ENCODE measurements around the gene TECPR1.

The TECPR1 gene

GRCh38 chr7:98278408-98278807 is 26.4 kb upstream of the TECPR1 start:
- no peak overlapping the region for H3K4me3 ChIP-seq (ENCODE audit: low read depth, low read length)
- TF ChIP-seq CTCF (IDR thresholded peaks at IDR 0.05; ENCODE audit: control insufficient read depth, extremely low read depth, insufficient read depth): no peak
- no peak for DNase-seq (ENCODE audit: low read depth)

- DNase-seq (ENCODE audit: low read depth): peak; percentile 97
- no peak overlapping the region for H3K4me3 ChIP-seq (ENCODE audit: low read depth, low read length)
- no peak for TF ChIP-seq CTCF (IDR thresholded peaks at IDR 0.05; ENCODE audit: control insufficient read depth, extremely low read depth, insufficient read depth)
Measured at GRCh38 chr7:98276241-98276761, 24.3 kb upstream of the TECPR1 start.

- no peak for DNase-seq (ENCODE audit: low read depth)
- TF ChIP-seq CTCF (IDR thresholded peaks at IDR 0.05; ENCODE audit: control insufficient read depth, extremely low read depth, insufficient read depth): no peak
- no peak overlapping the region for H3K4me3 ChIP-seq (ENCODE audit: low read depth, low read length)
Measured at GRCh38 chr7:98267303-98267702, 15.3 kb upstream of the TECPR1 start.

- TF ChIP-seq CTCF (IDR thresholded peaks at IDR 0.05; ENCODE audit: control insufficient read depth, extremely low read depth, insufficient read depth): peak; percentile 29; the same call in 1 of the 2 replicates
- no peak for DNase-seq (ENCODE audit: low read depth)
Measured at GRCh38 chr7:98266840-98267239, 14.8 kb upstream of the TECPR1 start.

GRCh38 chr7:98265841-98266271 is 13.8 kb upstream of the TECPR1 start:
- no peak for TF ChIP-seq CTCF (IDR thresholded peaks at IDR 0.05; ENCODE audit: control insufficient read depth, extremely low read depth, insufficient read depth)
- no peak overlapping the region for H3K4me3 ChIP-seq (ENCODE audit: low read depth, low read length)
- DNase-seq (ENCODE audit: low read depth): no peak

More at GRCh38 chr7:98266840-98267239, 14.8 kb upstream of the TECPR1 start:
- H3K4me3 ChIP-seq (ENCODE audit: low read depth, low read length): no peak overlapping the region

GRCh38 chr7:98257701-98258100 is 5.7 kb upstream of the TECPR1 start:
- no peak for TF ChIP-seq CTCF (IDR thresholded peaks at IDR 0.05; ENCODE audit: control insufficient read depth, extremely low read depth, insufficient read depth)
- no peak for DNase-seq (ENCODE audit: low read depth)
- no peak overlapping the region for H3K4me3 ChIP-seq (ENCODE audit: low read depth, low read length)

- TF ChIP-seq CTCF (IDR thresholded peaks at IDR 0.05; ENCODE audit: control insufficient read depth, extremely low read depth, insufficient read depth): no peak
- no peak overlapping the region for H3K4me3 ChIP-seq (ENCODE audit: low read depth, low read length)
- DNase-seq (ENCODE audit: low read depth): no peak
Measured at GRCh38 chr7:98256431-98256830, 4.4 kb upstream of the TECPR1 start.

Data from LNCaP clone FGC (cell line).